Spleen (tissue), 11 donors: ENCODE measurements around the gene FAM210A. TPM values are rescaled to one million over a fixed set of nuclear protein-coding genes. Genes with fewer than 3 reads are reported as not detected.

ENCODE experiments used
- DNase-seq: peaks from one replicate; pipeline ENCODE4 v3.0.0-alpha.2; 2020
- H3K27ac ChIP-seq, 8 donors: fragments of 200-600 bp; sonication (generic) in 7 of 8; 1 replicate in 4 of 8; 2 replicates in 4 of 8; pipeline versions ENCODE4 v1.5.0 to v1.8.0; 2016 to 2021; ENCODE audit warnings: inconsistent platforms in 4 of 8, mild to moderate bottlenecking in 4 of 8, moderate library complexity in 1 of 8
- H3K27me3 ChIP-seq, 7 donors: fragments of 200-600 bp; sonication (generic) in 6 of 7; replicated peaks in 1 of 7; 1 replicate in 4 of 7; 2 replicates in 3 of 7; pipeline versions ENCODE4 v1.5.0 to v1.8.0; 2016 to 2021; ENCODE audit warnings: inconsistent platforms in 3 of 7, mild to moderate bottlenecking in 1 of 7
- H3K36me3 ChIP-seq, 6 donors: fragments of 200-600 bp; sonication (generic) in 5 of 6; 1 replicate in 4 of 6; 2 replicates in 2 of 6; pipeline versions ENCODE4 v1.5.0 to v1.8.0; 2016 to 2021; ENCODE audit warnings: inconsistent platforms in 2 of 6
- H3K4me1 ChIP-seq, 6 donors: fragments of 200-600 bp; sonication (generic) in 5 of 6; 1 replicate in 3 of 6; 2 replicates in 3 of 6; pipeline versions ENCODE4 v1.5.0 to v1.8.0; 2016 to 2021; ENCODE audit warnings: inconsistent platforms in 3 of 6
- H3K4me3 ChIP-seq, 8 donors: fragments of 200-600 bp; sonication (generic) in 7 of 8; 1 replicate in 4 of 8; 2 replicates in 4 of 8; pipeline versions ENCODE4 v1.5.0 to v1.8.0; 2016 to 2021; ENCODE audit warnings: inconsistent platforms in 4 of 8, mild to moderate bottlenecking in 4 of 8, moderate library complexity in 2 of 8
- H3K9me3 ChIP-seq, 8 donors: fragments of 200-600 bp; sonication (generic) in 7 of 8; 1 replicate in 4 of 8; 2 replicates in 4 of 8; pipeline versions ENCODE4 v1.5.0 to v1.8.0; 2016 to 2021; ENCODE audit warnings: inconsistent platforms in 4 of 8
- CTCF ChIP-seq, 11 experiments: fragments of 200-600 bp in 7 of 11; fragments of 450-650 bp in 4 of 11; sonication (generic) in 4 of 11; IDR thresholded peaks in 8 of 11; conservative IDR thresholded peaks in 3 of 11; 1 replicate in 7 of 11; 2 replicates in 4 of 11; pipeline versions ENCODE4 v1.4.0 to v1.8.0; 2016 to 2021; ENCODE audit warnings: antibody characterized with exemption in 11 of 11, inconsistent platforms in 4 of 11, mild to moderate bottlenecking in 1 of 11
- POLR2A ChIP-seq, 3 donors: fragments of 450-650 bp; IDR thresholded peaks; one replicate each; pipeline ENCODE4 v1.5.1; 2017; ENCODE audit warnings: antibody characterized with exemption in 3 of 3, mild to moderate bottlenecking in 1 of 3
- POLR2AphosphoS5 ChIP-seq, 3 donors: sonication (generic); formaldehyde crosslinking; IDR thresholded peaks; one replicate each; pipeline ENCODE4 v1.5.1; 2017; ENCODE audit warnings: antibody characterized with exemption in 3 of 3
- WGBS, 5 donors: extraction: QIAGEN DNeasy Blood & Tissue Kit in 3 of 5; methylation state at CpG; one replicate each; pipeline versions ENCODE4 v1.1.5 to v1.1.7; 2013 to 2018; 5-methylcytosine and 5-hydroxymethylcytosine counted together
- intact Hi-C: fragments of 100-400 bp; cut with DNase I; formaldehyde crosslinking; loops from one replicate; pipeline ENCODE4 v1.15.0; 2023; ENCODE audit warnings: low total_unique reads
- polyA plus RNA-seq, 3 donors: library from polyadenylated mRNA; stranded (reverse); fragments of 200-250 nt; gene quantifications; one replicate each; pipeline ENCODE4 v1.2.1, GENCODE V29; 2013
- total RNA-seq, 7 donors: library from RNA; depleted of rRNA in 3 of 7; stranded (reverse); fragments of >200 nt in 3 of 7; fragmentation: NEBNext Ultra II Directional in 4 of 7; extraction: Animal tissue kit (Norgen Biotek cat#: 25700) in 4 of 7; gene quantifications; one replicate each; pipeline versions ENCODE4 v1.1.0 to v1.2.1, GENCODE V29; 2016 to 2021
- donor health status: healthy with polysubstance abuse.
- donor health status: DM: no; HTN: no; CAD: no; lungs with moderate emphysema.
- donor health status: DM: no; HTN: no; CAD: no.
- donor health status: Bipolar disorder and iron deficiency.
- donor health status: healthy.
- donor health status: DM: no; HTN: no; CAD: no.
- donor health status: DM: yes; HTN: yes; CAD: no.

Gene FAM210A
- total and polyA plus RNA-seq, 10 donors, result 2.7 to 16.2 (median 8.7) TPM

- DNase-seq, result no peak
- no peak overlapping the region for H3K27ac ChIP-seq
- intact Hi-C loops, result loop anchor here (5.0 kb wide), 1 partner anchor 73 kb away; no protein-coding TSS in a partner anchor
- no peak for TF ChIP-seq CTCF (IDR thresholded peaks at IDR 0.05 in 8 of 11, conservative IDR thresholded peaks at IDR 0.05 in 3 of 11)
- no peak for TF ChIP-seq POLR2AphosphoS5 (IDR thresholded peaks at IDR 0.05)
- TF ChIP-seq POLR2A (IDR thresholded peaks at IDR 0.05), result no peak
- H3K36me3 ChIP-seq, result peaks cover 0 to 17% (median 0%) of the 10 kb centered on the region in 6 donors
- no peaks in the 10 kb centered on the region for H3K27me3 ChIP-seq
- 88 to 97% (median 93%) methylated on average over 7 of the region's 7 CpGs for WGBS, 5 donors
- H3K4me3 ChIP-seq, result no peak overlapping the region
- H3K4me1 ChIP-seq, result peaks cover 0 to 24% (median 9%) of the 10 kb centered on the region in 6 donors
- H3K9me3 ChIP-seq, result peaks cover 0 to 12% (median 2%) of the 10 kb centered on the region in 8 donors
Observed at GRCh38 chr18:13630716-13631268, 95.6 kb downstream of the FAM210A start.

- intact Hi-C loops, result loop anchor here (5.0 to 10.0 kb wide), 2 partner anchors 73 to 415 kb away; partner anchors contain the start of gene LDLRAD4
- Histone ChIP-seq H3K27me3 (no peaks in the 10 kb centered on the region), H3K9me3 (peaks cover 0 to 12% (median 2%) of the 10 kb centered on the region in 8 donors), H3K36me3 (peaks cover 0 to 17% (median 0%) of the 10 kb centered on the region in 6 donors), H3K4me1 (peaks cover 0 to 24% (median 9%) of the 10 kb centered on the region in 6 donors), H3K27ac (no peak overlapping the region), H3K4me3 (no peak overlapping the region)
- DNase-seq, result no peak
- 52 to 64% (median 58%) methylated on average over 8 of the region's 8 CpGs for WGBS, 5 donors
- TF ChIP-seq POLR2A (IDR thresholded peaks at IDR 0.05), result no peak
- peak; percentile 52 to 93 (median 72) for TF ChIP-seq CTCF (IDR thresholded peaks at IDR 0.05 in 8 of 11, conservative IDR thresholded peaks at IDR 0.05 in 3 of 11)
- TF ChIP-seq POLR2AphosphoS5 (IDR thresholded peaks at IDR 0.05), result no peak
Observed at GRCh38 chr18:13629841-13630715, 96.3 kb downstream of the FAM210A start.

DNA sequence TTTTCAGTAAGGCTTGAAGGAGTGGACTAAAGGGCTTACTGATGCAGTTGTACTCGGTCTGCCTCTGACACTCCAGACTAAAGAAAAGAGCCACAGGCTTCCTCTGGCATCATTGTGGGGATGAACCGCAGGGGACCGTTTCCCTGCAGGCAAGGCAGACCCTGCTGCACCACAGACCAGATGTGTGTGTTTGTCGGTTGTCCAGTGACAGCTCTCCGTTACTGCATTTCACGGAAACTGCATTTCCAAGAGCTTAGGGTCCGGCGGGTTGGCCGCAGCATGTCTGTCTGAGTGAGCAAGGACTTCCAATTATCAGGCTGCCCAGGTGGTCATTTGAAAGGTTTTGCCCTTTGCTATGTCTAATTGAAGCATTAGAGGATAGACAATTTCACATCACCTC, 98.1 kb downstream of the FAM210A start:
- Histone ChIP-seq H3K27me3 (no peaks in the 10 kb centered on the region), H3K36me3 (peaks cover 0 to 30% (median under 1%) of the 10 kb centered on the region in 6 donors), H3K4me3 (no peak overlapping the region), H3K9me3 (peaks cover 0 to 12% (median 2%) of the 10 kb centered on the region in 8 donors), H3K4me1 (peaks cover 0 to 24% (median 9%) of the 10 kb centered on the region in 6 donors), H3K27ac (no peak overlapping the region)
- WGBS, 5 donors, result 57 to 75% (median 70%) methylated on average over 9 of the region's 9 CpGs
- no peak for TF ChIP-seq POLR2AphosphoS5 (IDR thresholded peaks at IDR 0.05)
- no peak for TF ChIP-seq POLR2A (IDR thresholded peaks at IDR 0.05)
- TF ChIP-seq CTCF (IDR thresholded peaks at IDR 0.05 in 8 of 11, conservative IDR thresholded peaks at IDR 0.05 in 3 of 11), result no peak
- DNase-seq, result no peak
- intact Hi-C loops, result loop anchor here (10.0 kb wide), 1 partner anchor 413 kb away; the partner anchor contains the start of gene LDLRAD4
